PC-9 (cell line): Measurements from ENCODE around the gene NEB.

Source experiments
- CTCF ChIP-seq: fragments of 200-600 bp; sonication (generic); conservative IDR thresholded peaks from 2 replicates; pipeline ENCODE4 v1.6.1; 2017; ENCODE audit warnings: mixed run types, antibody characterized with exemption, mild to moderate bottlenecking, moderate library complexity
- EZH2 ChIP-seq: fragments of 200-600 bp; sonication (generic); IDR thresholded peaks from 2 replicates; pipeline ENCODE4 v1.8.0; 2017; ENCODE audit warnings: antibody characterized with exemption, low read depth

- no peak for TF ChIP-seq EZH2
- TF ChIP-seq CTCF: no peak
These were observed 178.2 kb downstream of the NEB start for GRCh38 chr2:151556121-151556520.
